Measurements from ENCODE around the gene LHFPL6.

DNA sequence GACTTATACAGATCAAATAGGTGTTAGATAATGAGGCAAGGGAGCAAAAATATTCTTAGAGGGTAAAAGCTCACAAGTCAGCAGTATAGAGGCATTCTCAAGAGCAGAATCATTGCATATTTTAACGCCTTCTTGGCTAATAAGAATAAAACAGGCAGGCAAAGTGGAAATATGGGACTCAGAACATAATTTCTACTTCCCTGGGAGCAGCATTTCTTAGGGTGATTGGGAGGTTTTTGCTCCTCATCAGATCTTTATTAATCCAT, 39.6 kb downstream of the LHFPL6 start:
- TF ChIP-seq, protein P1, sequence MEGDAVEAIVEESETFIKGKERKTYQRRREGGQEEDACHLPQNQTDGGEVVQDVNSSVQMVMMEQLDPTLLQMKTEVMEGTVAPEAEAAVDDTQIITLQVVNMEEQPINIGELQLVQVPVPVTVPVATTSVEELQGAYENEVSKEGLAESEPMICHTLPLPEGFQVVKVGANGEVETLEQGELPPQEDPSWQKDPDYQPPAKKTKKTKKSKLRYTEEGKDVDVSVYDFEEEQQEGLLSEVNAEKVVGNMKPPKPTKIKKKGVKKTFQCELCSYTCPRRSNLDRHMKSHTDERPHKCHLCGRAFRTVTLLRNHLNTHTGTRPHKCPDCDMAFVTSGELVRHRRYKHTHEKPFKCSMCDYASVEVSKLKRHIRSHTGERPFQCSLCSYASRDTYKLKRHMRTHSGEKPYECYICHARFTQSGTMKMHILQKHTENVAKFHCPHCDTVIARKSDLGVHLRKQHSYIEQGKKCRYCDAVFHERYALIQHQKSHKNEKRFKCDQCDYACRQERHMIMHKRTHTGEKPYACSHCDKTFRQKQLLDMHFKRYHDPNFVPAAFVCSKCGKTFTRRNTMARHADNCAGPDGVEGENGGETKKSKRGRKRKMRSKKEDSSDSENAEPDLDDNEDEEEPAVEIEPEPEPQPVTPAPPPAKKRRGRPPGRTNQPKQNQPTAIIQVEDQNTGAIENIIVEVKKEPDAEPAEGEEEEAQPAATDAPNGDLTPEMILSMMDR (IDR thresholded peaks at IDR 0.05 in 2 of 3, conservative IDR thresholded peaks at IDR 0.05 in 1 of 3; ENCODE audit: insufficient read depth in 2 of 3, low read depth in 1 of 3, low read length in 3 of 3) = no peak
- TF ChIP-seq, protein P2, sequence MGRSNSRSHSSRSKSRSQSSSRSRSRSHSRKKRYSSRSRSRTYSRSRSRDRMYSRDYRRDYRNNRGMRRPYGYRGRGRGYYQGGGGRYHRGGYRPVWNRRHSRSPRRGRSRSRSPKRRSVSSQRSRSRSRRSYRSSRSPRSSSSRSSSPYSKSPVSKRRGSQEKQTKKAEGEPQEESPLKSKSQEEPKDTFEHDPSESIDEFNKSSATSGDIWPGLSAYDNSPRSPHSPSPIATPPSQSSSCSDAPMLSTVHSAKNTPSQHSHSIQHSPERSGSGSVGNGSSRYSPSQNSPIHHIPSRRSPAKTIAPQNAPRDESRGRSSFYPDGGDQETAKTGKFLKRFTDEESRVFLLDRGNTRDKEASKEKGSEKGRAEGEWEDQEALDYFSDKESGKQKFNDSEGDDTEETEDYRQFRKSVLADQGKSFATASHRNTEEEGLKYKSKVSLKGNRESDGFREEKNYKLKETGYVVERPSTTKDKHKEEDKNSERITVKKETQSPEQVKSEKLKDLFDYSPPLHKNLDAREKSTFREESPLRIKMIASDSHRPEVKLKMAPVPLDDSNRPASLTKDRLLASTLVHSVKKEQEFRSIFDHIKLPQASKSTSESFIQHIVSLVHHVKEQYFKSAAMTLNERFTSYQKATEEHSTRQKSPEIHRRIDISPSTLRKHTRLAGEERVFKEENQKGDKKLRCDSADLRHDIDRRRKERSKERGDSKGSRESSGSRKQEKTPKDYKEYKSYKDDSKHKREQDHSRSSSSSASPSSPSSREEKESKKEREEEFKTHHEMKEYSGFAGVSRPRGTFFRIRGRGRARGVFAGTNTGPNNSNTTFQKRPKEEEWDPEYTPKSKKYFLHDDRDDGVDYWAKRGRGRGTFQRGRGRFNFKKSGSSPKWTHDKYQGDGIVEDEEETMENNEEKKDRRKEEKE (IDR thresholded peaks at IDR 0.05; ENCODE audit: borderline replicate concordance in 1 of 2, control insufficient read depth in 1 of 2, low read depth in 2 of 2, low read length in 1 of 2) = no peak
- TF ChIP-seq POLR2A (conservative IDR thresholded peaks at IDR 0.05) = no peak
- no peak for TF ChIP-seq GATA2 (CRISPR knock-in tag; IDR thresholded peaks at IDR 0.05)
- TF ChIP-seq CREM (IDR thresholded peaks at IDR 0.05; ENCODE audit: low read depth) = no peak
- no peak for TF ChIP-seq NFE2 (IDR thresholded peaks at IDR 0.05; ENCODE audit: low read depth)
- no peak for TF ChIP-seq RAD21 (CRISPR knock-in tag; conservative IDR thresholded peaks at IDR 0.05 in 1 of 2, IDR thresholded peaks at IDR 0.05 in 1 of 2)
- no peak for TF ChIP-seq CBFB (CRISPR knock-in tag; IDR thresholded peaks at IDR 0.05)
- TF ChIP-seq NFE2L1 (tag; IDR thresholded peaks at IDR 0.05; ENCODE audit: borderline replicate concordance, low read depth) = no peak
- no peak for TF ChIP-seq TRIM28 (IDR thresholded peaks at IDR 0.05)
- TF ChIP-seq, protein P3, sequence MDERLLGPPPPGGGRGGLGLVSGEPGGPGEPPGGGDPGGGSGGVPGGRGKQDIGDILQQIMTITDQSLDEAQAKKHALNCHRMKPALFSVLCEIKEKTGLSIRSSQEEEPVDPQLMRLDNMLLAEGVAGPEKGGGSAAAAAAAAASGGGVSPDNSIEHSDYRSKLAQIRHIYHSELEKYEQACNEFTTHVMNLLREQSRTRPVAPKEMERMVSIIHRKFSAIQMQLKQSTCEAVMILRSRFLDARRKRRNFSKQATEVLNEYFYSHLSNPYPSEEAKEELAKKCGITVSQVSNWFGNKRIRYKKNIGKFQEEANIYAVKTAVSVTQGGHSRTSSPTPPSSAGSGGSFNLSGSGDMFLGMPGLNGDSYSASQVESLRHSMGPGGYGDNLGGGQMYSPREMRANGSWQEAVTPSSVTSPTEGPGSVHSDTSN (CRISPR knock-in tag; IDR thresholded peaks at IDR 0.05; ENCODE audit: low read depth) = no peak
- TF ChIP-seq, protein P3 (tag; conservative IDR thresholded peaks at IDR 0.05; ENCODE audit: low read depth) = no peak
- no peak for TF ChIP-seq DPF2 (IDR thresholded peaks at IDR 0.05)
